ENCODE measurements around the gene TMEM107. TPM values are rescaled to one million over a fixed set of nuclear protein-coding genes. Genes with fewer than 3 reads are reported as not detected.
A peak's percentile ranks its signal among the peaks of the same experiment; 100 is the strongest.

The TMEM107 gene
- total and polyA plus RNA-seq, 2 experiments from 2014 or later: 40.7 to 54.6 TPM

GRCh38 chr17:8138374-8138671 lies 37.9 kb downstream of the TMEM107 start:
- Histone ChIP-seq H3K9me3 (ENCODE audit: low read depth) (no peaks in the 10 kb centered on the region), H3K27ac (no peak overlapping the region), H3K36me3 (peaks cover 18% of the 10 kb centered on the region), H3K27me3 (no peaks in the 10 kb centered on the region), H3K4me1 (ENCODE audit: low read depth) (peaks cover 5% of the 10 kb centered on the region), H3K4me3 (peak overlapping the region; percentile 40)
- no peak for TF ChIP-seq CTCF (IDR thresholded peaks at IDR 0.05; ENCODE audit: low read depth, low read length)
- DNase-seq (ENCODE audit: low read depth in 1 of 2, low spot score in 1 of 2): no peak

DNA sequence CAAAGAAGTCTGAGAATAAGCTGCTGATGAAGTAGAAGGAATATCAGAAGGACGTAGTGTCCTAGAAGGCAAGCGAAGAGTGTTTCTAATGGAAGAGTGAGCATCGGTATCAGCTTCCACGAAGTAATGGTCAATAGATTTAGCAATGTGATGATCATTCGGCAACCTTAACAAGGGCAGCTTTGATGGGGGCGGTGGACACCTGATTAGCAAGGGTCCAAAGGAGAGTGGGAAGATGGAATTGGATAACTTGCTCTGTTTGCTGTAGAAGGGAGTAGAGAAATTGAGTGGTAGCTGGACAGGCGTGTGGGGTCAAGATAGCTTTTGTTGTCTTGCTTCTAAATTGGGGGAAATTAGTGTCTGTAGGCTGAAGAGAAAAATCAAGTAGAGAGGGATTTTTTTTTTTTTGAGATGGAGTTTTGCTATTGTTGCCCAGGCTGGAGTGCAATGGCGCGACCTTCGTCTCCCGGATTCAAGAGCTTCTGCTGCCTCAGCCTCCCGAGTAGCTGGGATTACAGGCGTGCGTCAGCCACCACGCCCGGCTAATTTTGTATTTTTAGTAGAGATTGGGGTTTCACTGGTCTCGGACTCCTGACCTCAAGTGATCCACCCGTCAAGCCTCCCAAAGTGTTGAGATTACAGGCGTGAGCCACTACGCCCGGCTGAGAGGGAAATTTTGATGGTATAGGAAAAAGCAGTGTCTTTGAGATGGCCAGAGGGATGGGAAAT lies 38.4 kb downstream of the TMEM107 start:
- TF ChIP-seq CTCF (IDR thresholded peaks at IDR 0.05; ENCODE audit: low read depth, low read length): no peak
- no peak for DNase-seq (ENCODE audit: low read depth in 1 of 2, low spot score in 1 of 2)
- Histone ChIP-seq H3K9me3 (ENCODE audit: low read depth) (no peaks in the 10 kb centered on the region), H3K4me3 (peak overlapping the region; percentile 40), H3K36me3 (peaks cover 14% of the 10 kb centered on the region), H3K4me1 (ENCODE audit: low read depth) (peaks cover 5% of the 10 kb centered on the region), H3K27ac (no peak overlapping the region), H3K27me3 (no peaks in the 10 kb centered on the region)

- DNase-seq (ENCODE audit: low read depth in 1 of 2, low spot score in 1 of 2): no peak
- no peak for TF ChIP-seq CTCF (IDR thresholded peaks at IDR 0.05; ENCODE audit: low read depth, low read length)
- Histone ChIP-seq H3K4me1 (ENCODE audit: low read depth) (no peaks in the 10 kb centered on the region), H3K4me3 (no peak overlapping the region), H3K9me3 (ENCODE audit: low read depth) (no peaks in the 10 kb centered on the region), H3K27me3 (no peaks in the 10 kb centered on the region), H3K27ac (no peak overlapping the region), H3K36me3 (no peaks in the 10 kb centered on the region)
Measured at GRCh38 chr17:8133941-8134340, 42.2 kb downstream of the TMEM107 start.

GRCh38 chr17:8133399-8133798 lies 42.8 kb downstream of the TMEM107 start:
- Histone ChIP-seq H3K9me3 (ENCODE audit: low read depth) (no peaks in the 10 kb centered on the region), H3K4me1 (ENCODE audit: low read depth) (no peaks in the 10 kb centered on the region), H3K27me3 (no peaks in the 10 kb centered on the region), H3K27ac (no peak overlapping the region), H3K36me3 (no peaks in the 10 kb centered on the region), H3K4me3 (no peak overlapping the region)
- no peak for TF ChIP-seq CTCF (IDR thresholded peaks at IDR 0.05; ENCODE audit: low read depth, low read length)
- no peak for DNase-seq (ENCODE audit: low read depth in 1 of 2, low spot score in 1 of 2)

DNA sequence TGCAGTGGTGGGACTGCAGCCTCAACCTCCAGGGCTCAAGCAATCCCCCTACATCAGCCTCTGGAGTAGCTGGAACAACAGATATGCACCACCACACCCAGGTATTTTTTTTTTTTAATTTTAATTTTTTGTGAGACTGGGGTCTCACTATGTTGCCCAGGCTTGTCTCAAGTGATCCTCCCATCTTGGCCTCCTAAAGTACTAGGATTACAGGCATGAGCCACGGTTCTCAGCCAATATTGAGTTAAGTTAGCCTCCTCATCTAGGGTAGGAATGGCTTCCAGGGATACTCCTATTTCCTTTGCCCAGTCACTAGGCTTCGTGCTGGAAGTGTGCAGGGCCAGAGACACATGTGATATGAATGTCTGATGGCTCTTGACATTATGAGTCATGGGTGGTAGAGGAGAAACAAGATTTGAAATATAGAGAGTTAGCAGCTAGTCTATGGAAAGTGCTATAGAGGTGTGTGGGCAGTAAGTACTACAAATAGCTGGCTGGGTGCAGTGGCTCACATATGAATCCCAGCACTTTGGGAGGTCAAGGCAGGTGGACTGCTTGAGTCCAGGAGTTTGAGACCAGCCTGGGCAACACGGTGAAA lies 44.2 kb downstream of the TMEM107 start:
- Histone ChIP-seq H3K36me3 (no peaks in the 10 kb centered on the region), H3K4me1 (ENCODE audit: low read depth) (peaks cover 2% of the 10 kb centered on the region), H3K9me3 (ENCODE audit: low read depth) (no peaks in the 10 kb centered on the region), H3K27ac (no peak overlapping the region), H3K27me3 (no peaks in the 10 kb centered on the region), H3K4me3 (no peak overlapping the region)
- no peak for DNase-seq (ENCODE audit: low read depth in 1 of 2, low spot score in 1 of 2)
- no peak for TF ChIP-seq CTCF (IDR thresholded peaks at IDR 0.05; ENCODE audit: low read depth, low read length)
